ENCODE results near the gene POLR3B.
"Not testable (repeated sequence)": the region's sequence is repeated elsewhere in the genome, so short reads cannot be mapped to it uniquely, and the experiment has no call there.

The POLR3B gene

GRCh38 chr12:106357549-106358395, at the start of gene POLR3B:
POLR3B (plus strand) TSS chr12:106357748; CDS start chr12:106357880, 132 bp downstream.
- DNase-seq: peak; percentile 95 to 96

DNA sequence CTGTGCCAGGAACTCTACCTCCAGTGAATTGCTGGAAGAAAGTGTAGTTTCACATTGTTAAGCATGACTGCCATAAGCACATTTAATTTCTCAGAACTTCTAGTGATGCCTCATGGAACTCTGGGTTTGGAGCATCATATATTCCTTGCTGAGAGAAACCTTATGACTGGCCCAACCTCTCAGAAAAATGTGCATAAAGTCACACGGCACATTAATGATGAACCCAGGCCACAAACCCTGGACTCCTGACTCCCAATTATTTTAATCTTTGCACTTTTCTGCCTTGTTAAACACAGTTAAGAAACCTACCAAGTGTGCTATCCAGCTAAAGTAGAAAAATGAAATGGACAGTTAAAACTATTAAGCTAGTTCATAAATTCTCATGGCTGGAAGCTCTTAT, 49.4 kb upstream of the POLR3B start:
- DNase-seq: no peak

DNA sequence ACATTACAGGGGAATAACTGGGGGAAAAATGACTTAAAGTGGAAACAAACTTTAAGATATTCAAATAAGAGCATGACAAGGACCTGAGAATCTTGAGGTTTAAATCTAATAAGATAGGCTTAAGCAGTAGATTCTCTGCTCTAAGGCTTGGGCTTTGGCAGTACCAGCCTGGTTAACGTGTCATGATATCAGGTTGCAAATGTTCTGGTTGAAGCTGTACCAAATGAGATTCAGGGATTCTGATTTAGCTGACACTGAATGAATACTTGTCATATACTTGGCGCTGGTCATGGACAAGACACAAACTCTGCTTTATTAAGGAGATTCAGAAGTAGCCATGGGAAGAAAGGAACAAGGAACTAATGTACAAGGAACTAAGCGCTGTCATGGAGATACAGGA, 48.9 kb upstream of the POLR3B start:
- DNase-seq: no peak

DNA sequence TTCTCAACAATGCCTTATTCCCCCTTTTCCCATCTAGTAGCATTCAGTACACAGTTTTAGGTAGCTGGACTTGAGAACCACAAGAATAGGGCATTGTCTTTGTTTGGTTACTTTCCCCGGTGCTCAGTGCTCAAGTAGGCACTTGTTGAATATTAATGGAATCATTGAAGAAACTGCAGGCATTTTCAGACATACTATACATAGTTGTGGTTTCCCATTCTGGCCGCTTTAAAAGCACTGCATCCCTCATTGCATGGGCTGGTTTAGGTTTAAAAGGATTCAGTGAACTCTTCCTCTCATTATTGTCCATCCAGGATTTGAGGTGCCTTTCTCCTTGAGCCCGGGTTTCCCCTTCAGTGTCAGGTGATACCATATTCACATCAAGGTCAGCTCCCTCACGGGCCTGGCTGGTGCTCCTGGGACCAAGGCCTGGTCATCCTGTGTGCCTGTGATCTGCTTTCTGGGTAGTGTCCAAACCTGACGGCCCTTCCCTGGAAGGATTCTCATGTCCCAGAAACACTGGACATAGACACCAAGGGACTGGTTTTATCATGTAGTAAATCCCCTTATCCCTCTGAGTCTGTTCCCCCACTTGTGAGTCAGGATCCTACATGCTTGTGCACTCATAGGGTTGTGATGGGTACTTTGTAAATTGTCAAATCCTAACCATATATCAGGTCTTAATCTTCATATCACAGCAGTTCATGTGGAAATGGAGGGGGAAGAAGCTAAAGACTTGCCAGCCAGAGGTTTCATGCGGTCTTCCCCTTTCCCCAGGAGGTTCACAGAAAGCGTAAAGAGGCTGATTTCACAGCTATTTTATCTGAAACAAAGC, 47.7 kb upstream of the POLR3B start:
- DNase-seq: no peak

- no peak for DNase-seq
Measured at GRCh38 chr12:106310687-106311086, 46.9 kb upstream of the POLR3B start.

- DNase-seq: no peak
Measured at GRCh38 chr12:106311139-106311538, 46.4 kb upstream of the POLR3B start.

- not testable (repeated sequence) for DNase-seq
Measured at GRCh38 chr12:106313413-106313812, 44.1 kb upstream of the POLR3B start.

DNA sequence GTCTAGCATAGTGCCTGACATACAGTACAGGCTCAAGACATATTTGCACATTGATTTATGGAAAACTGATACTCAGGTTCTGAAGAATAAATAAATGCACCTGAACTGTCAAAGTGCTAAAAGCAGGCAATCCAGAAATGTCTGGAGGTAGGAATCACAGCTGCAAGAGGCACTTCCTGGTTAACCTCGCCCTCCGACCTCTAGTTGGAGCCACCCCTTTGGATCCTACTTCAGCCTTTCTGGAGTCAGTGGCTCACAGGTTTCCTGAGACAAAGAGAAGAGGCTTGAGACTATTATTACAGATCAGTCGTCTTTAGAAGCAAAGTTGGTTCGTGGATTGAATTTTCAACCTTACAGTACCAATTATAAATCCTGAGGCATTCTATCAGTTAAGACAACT, 42.0 kb upstream of the POLR3B start:
- no peak for DNase-seq

GRCh38 chr12:106317406-106318082, 40.0 kb upstream of the POLR3B start:
- no peak for DNase-seq

GRCh38 chr12:106321139-106321850, 36.3 kb upstream of the POLR3B start:
- DNase-seq: no peak

- DNase-seq: no peak
Measured at GRCh38 chr12:106323537-106323936, 34.0 kb upstream of the POLR3B start.

- no peak for DNase-seq
Measured at GRCh38 chr12:106327309-106327869, 30.2 kb upstream of the POLR3B start.

DNA sequence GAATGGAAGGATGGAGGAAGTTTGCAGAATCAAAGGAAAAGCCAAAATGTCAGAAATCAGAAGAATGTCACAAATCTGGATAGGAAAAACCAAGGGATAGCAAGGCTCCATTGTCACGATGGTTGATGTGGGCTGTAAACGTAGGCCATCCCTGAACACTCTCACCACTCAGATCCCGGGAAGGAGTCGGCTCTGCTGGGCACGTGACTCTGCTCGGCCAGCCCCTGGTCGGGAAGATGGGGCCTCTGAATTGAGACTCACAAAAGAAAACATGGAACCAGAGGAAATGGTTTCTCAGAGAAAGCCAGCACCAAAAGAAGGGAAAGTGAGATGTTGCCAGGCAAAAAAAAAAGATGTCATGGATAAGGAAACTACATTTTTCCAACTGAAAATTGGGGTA, 28.8 kb upstream of the POLR3B start:
- DNase-seq: no peak

- DNase-seq: no peak
Measured at GRCh38 chr12:106329231-106329982, 28.1 kb upstream of the POLR3B start.

DNA sequence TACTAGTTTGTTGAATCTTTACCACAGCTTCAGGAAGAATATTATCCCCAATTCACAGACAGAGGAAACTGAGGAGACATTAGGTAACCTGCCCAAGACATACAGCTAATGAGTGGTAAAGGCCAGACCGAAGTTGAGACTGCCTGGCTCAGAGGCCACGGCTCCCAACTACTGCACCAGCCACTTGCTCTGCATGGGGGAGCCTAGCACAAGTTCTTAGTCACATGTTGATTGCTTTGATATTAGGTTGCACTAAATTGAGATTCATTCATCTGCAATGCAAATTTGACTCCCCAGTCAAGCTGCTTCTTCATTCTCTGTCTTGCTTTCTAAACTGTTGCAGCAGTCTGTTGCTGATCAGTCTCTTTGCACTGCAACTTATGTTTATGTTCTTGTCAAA, 25.9 kb upstream of the POLR3B start:
- DNase-seq: no peak

GRCh38 chr12:106332536-106332935, 25.0 kb upstream of the POLR3B start:
- DNase-seq: no peak

DNA sequence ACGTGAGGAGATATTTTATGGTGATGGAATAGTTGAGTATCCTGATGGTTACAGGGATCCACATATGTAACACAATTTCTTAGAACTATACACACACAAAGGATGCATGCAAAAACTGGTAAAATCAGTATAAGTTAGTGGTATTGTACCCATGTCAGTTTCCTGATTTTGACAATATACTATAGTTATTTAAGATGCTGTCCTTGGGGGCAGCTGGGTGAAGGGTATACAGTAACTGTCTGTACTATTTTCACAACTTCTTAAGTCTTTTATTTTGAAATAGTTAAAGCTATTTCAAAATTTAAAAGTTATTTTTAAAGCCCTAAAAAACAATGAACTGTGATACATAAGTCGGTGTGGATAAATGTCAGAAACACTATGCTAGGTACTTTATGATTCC, 24.5 kb upstream of the POLR3B start:
- DNase-seq: no peak

DNA sequence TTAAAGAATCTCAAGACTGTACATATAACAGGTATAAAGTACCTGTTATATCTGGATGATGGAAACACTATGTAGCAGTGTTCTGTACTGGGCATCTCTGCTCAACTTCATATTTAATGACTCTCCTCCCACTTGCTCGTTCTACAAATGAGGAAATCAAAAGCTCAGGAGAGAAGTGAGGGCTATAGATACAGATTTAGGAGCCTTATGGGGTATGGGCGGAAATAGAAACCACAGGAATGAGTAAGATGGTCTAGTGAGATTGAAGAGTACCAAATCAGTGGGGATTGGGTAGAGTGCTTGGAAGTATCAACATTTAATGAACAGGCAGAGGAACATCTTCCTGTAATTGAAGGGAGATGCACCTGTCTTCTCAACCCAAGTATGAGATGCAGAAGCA, 23.8 kb upstream of the POLR3B start:
- no peak for DNase-seq

- no peak for DNase-seq
Measured at GRCh38 chr12:106341086-106341877, 16.3 kb upstream of the POLR3B start.

GRCh38 chr12:106342397-106343213, 14.9 kb upstream of the POLR3B start:
- DNase-seq: no peak

Measured in activated CD4-positive, alpha-beta T cell treated with anti-CD3 and anti-CD28 coated beads, Interleukin-2, amount 50 U/mL, for 48 hours (primary cell).